H1 (cell line): ENCODE measurements around the gene FHIT. TPM values are rescaled to one million over a fixed set of nuclear protein-coding genes. Genes with fewer than 3 reads are reported as not detected.

ENCODE experiments used
- CTCF ChIA-PET: fragments of 300-600 bp; sonication (Branson Sonifier 250); formaldehyde crosslinking; loops from one replicate; lab custom pipeline; 2021; ENCODE audit not compliant: partially characterized antibody; lab: Charles Lee
- POLR2A ChIA-PET: fragments of 300-600 bp; sonication (Branson Sonifier 250); formaldehyde crosslinking; loops from one replicate; lab custom pipeline; 2021; ENCODE audit warnings: inconsistent platforms; ENCODE audit not compliant: partially characterized antibody; lab: Charles Lee
- DNase-seq, 2 experiments: peaks; one replicate each; pipeline versions ENCODE4 v3.0.0 to v3.0.0-alpha.2; 2010 to 2022; ENCODE audit warnings: low spot score in 2 of 2, low read depth in 1 of 2, mixed read lengths in 1 of 2
- FAIRE-seq: peaks from 2 replicates; lab custom pipeline; 2011; peaks lifted over from hg19 to GRCh38; lab: Jason Lieb, UNC
- H2AFZ ChIP-seq: 2 replicates; pipeline ENCODE4 v1.8.1; 2012; ENCODE audit warnings: low read length, inconsistent platforms
- H2AK5ac ChIP-seq: 2 replicates; pipeline ENCODE4 v1.6.1; 2013; ENCODE audit warnings: low read depth, low read length
- H2BK120ac ChIP-seq: replicated peaks from 2 replicates; pipeline ENCODE3; 2013; ENCODE audit warnings: low read depth, low read length, inconsistent platforms
- H2BK12ac ChIP-seq: 2 replicates; pipeline ENCODE4 v1.6.1; 2013; ENCODE audit warnings: low read depth, low read length
- H2BK15ac ChIP-seq: 2 replicates; pipeline ENCODE4 v1.6.1; 2013; ENCODE audit warnings: low read length
- H2BK20ac ChIP-seq: 2 replicates; pipeline ENCODE4 v1.6.1; 2013; ENCODE audit warnings: low read length
- H2BK5ac ChIP-seq: 2 replicates; pipeline ENCODE4 v1.6.1; 2013; ENCODE audit warnings: low read depth, low read length
- H3K14ac ChIP-seq: 2 replicates; pipeline ENCODE4 v1.6.1; 2013; ENCODE audit warnings: inconsistent platforms; ENCODE audit not compliant: insufficient read length
- H3K18ac ChIP-seq: 2 replicates; pipeline ENCODE4 v1.6.1; 2013; ENCODE audit warnings: low read length; ENCODE audit errors: extremely low read depth
- H3K23ac ChIP-seq: 2 replicates; pipeline ENCODE4 v1.6.1; 2013; ENCODE audit warnings: inconsistent platforms; ENCODE audit not compliant: insufficient read length
- H3K23me2 ChIP-seq: 2 replicates; pipeline ENCODE4 v1.6.1; 2013; ENCODE audit warnings: low read depth, low read length
- H3K27ac ChIP-seq: 2 replicates; pipeline ENCODE4 v1.6.1; 2011; ENCODE audit warnings: low read depth, low read length, inconsistent platforms
- H3K27me3 ChIP-seq, 4 experiments: replicated peaks in 1 of 4; 1 replicate in 1 of 4; 2 replicates in 3 of 4; pipeline versions ENCODE4 v1.6.1 to v1.8.1; 2011 to 2013; ENCODE audit warnings: low read length in 3 of 4, mild to moderate bottlenecking in 3 of 4, inconsistent platforms in 2 of 4, mixed read lengths in 2 of 4, moderate library complexity in 1 of 4; ENCODE audit not compliant: control insufficient read depth in 3 of 4, insufficient read depth in 3 of 4; ENCODE audit errors: extremely low read depth in 1 of 4
- H3K36me3 ChIP-seq, 4 experiments: 2 replicates each; pipeline versions ENCODE4 v1.6.1 to v1.8.1; 2011 to 2013; ENCODE audit warnings: mild to moderate bottlenecking in 4 of 4, low read length in 3 of 4, moderate library complexity in 2 of 4, control low read depth in 1 of 4, inconsistent platforms in 1 of 4; ENCODE audit not compliant: insufficient read depth in 4 of 4, control insufficient read depth in 2 of 4
- H3K4ac ChIP-seq: replicated peaks from 2 replicates; pipeline ENCODE3; 2013; ENCODE audit warnings: low read length, low read depth, mixed read lengths, inconsistent platforms; ENCODE audit not compliant: insufficient read length
- H3K4me1 ChIP-seq, 4 experiments: replicated peaks in 1 of 4; 1 replicate in 1 of 4; 2 replicates in 3 of 4; pipeline versions ENCODE4 v1.6.1 to v1.8.1; 2011 to 2013; ENCODE audit warnings: low read length in 3 of 4, inconsistent platforms in 2 of 4, mixed read lengths in 1 of 4; ENCODE audit not compliant: insufficient read depth in 4 of 4, control insufficient read depth in 3 of 4
- H3K4me2 ChIP-seq, 2 experiments: 2 replicates each; pipeline versions ENCODE4 v1.6.1 to v1.8.1; 2011 to 2013; ENCODE audit warnings: low read depth in 2 of 2, low read length in 2 of 2, control low read depth in 1 of 2, inconsistent platforms in 1 of 2, mild to moderate bottlenecking in 1 of 2; ENCODE audit not compliant: insufficient read depth in 1 of 2
- H3K4me3 ChIP-seq, 4 experiments: fragments of 200-600, 300-600 bp in 1 of 4; sonication (generic), shearing (Covaris generic), sonication (Bioruptor Twin) in 1 of 4; 2 replicates each; pipeline versions ENCODE4 v1.5.1 to v1.8.1; 2011 to 2016; ENCODE audit warnings: low read length in 4 of 4, low read depth in 3 of 4, control low read depth in 2 of 4, inconsistent platforms in 2 of 4, mild to moderate bottlenecking in 2 of 4, mixed read lengths in 1 of 4, moderate library complexity in 1 of 4; ENCODE audit not compliant: insufficient read depth in 2 of 4; ENCODE audit errors: extremely low read depth in 1 of 4
- H3K56ac ChIP-seq: replicated peaks from 2 replicates; pipeline ENCODE3; 2013; ENCODE audit warnings: low read depth, mild to moderate bottlenecking, mixed read lengths, low read length, inconsistent platforms; ENCODE audit not compliant: insufficient read length
- H3K79me1 ChIP-seq: 2 replicates; pipeline ENCODE4 v1.6.1; 2013; ENCODE audit warnings: low read depth, low read length, control low read depth
- H3K79me2 ChIP-seq, 2 experiments: 2 replicates each; pipeline versions ENCODE4 v1.6.1 to v1.8.1; 2012 to 2013; ENCODE audit warnings: low read length in 2 of 2, mild to moderate bottlenecking in 2 of 2, inconsistent platforms in 1 of 2; ENCODE audit not compliant: insufficient read depth in 2 of 2, control insufficient read depth in 1 of 2
- H3K9ac ChIP-seq, 4 experiments: replicated peaks in 1 of 4; 1 replicate in 1 of 4; 2 replicates in 3 of 4; pipeline versions ENCODE4 v1.6.1 to v1.8.1; 2011 to 2013; ENCODE audit warnings: low read depth in 3 of 4, low read length in 3 of 4, control low read depth in 2 of 4, mild to moderate bottlenecking in 2 of 4, moderate library complexity in 2 of 4, inconsistent platforms in 1 of 4; ENCODE audit errors: extremely low read depth in 1 of 4
- H3K9me3 ChIP-seq, 2 experiments: 2 replicates each; pipeline versions ENCODE4 v1.6.1 to v1.8.1; 2012 to 2013; ENCODE audit warnings: mild to moderate bottlenecking in 2 of 2, moderate library complexity in 2 of 2, control low read depth in 1 of 2, inconsistent platforms in 1 of 2, low read depth in 1 of 2, low read length in 1 of 2, mixed read lengths in 1 of 2; ENCODE audit not compliant: insufficient read depth in 2 of 2
- H4K20me1 ChIP-seq, 2 experiments: replicated peaks in 1 of 2; 2 replicates each; pipeline versions ENCODE3 to v1.8.1; 2011 to 2013; ENCODE audit warnings: inconsistent platforms in 2 of 2, low read length in 2 of 2, mild to moderate bottlenecking in 1 of 2; ENCODE audit not compliant: insufficient read depth in 2 of 2, control insufficient read depth in 1 of 2
- H4K5ac ChIP-seq: 2 replicates; pipeline ENCODE4 v1.6.1; 2013; ENCODE audit warnings: low read length, low read depth, mixed read lengths, inconsistent platforms; ENCODE audit not compliant: insufficient read length
- H4K8ac ChIP-seq: 2 replicates; pipeline ENCODE4 v1.8.0; 2013; ENCODE audit warnings: mild to moderate bottlenecking, moderate library complexity, low read length, inconsistent platforms; ENCODE audit not compliant: insufficient read depth; ENCODE audit errors: extremely low read depth
- H4K91ac ChIP-seq: replicated peaks from 2 replicates; pipeline ENCODE3; 2013; ENCODE audit warnings: low read length, mixed read lengths, inconsistent platforms; ENCODE audit not compliant: insufficient read length
- CHD1 ChIP-seq: IDR thresholded peaks from 2 replicates; pipeline ENCODE4 v1.6.1; 2012; ENCODE audit warnings: low read depth, low read length, improper control_type of control experiment
- EGR1 ChIP-seq: IDR thresholded peaks from 2 replicates; pipeline ENCODE4 v1.6.1; 2011; ENCODE audit warnings: low read depth, low read length, borderline replicate concordance
- HDAC2 ChIP-seq, 2 experiments: fragments of 300-600 bp in 1 of 2; sonication (generic) in 1 of 2; IDR thresholded peaks; 2 replicates each; pipeline ENCODE4 v1.6.1; 2011 to 2012; ENCODE audit warnings: low read depth in 2 of 2, low read length in 2 of 2, mild to moderate bottlenecking in 2 of 2, moderate library complexity in 2 of 2, borderline replicate concordance in 1 of 2, inconsistent platforms in 1 of 2
- HDAC6 ChIP-seq: IDR thresholded peaks from one replicate; pipeline ENCODE4 v1.7.1; 2012; ENCODE audit warnings: low read depth, mild to moderate bottlenecking, inconsistent platforms, low read length, moderate library complexity
- KDM1A ChIP-seq: fragments of 200-600, 300-600 bp; sonication (generic); IDR thresholded peaks from 2 replicates; pipeline ENCODE4 v1.7.1; 2016; ENCODE audit warnings: mild to moderate bottlenecking, low read length, borderline replicate concordance
- NANOG ChIP-seq: IDR thresholded peaks from 2 replicates; pipeline ENCODE4 v1.6.1; 2011; ENCODE audit warnings: low read length, low read depth, mild to moderate bottlenecking, inconsistent platforms; ENCODE audit not compliant: insufficient read depth, poor library complexity, severe bottlenecking
- NRF1 ChIP-seq: IDR thresholded peaks from 2 replicates; pipeline ENCODE4 v1.6.1; 2011; ENCODE audit warnings: mild to moderate bottlenecking, low read depth, low read length, improper control_type of control experiment
- POU5F1 ChIP-seq: IDR thresholded peaks from 2 replicates; pipeline ENCODE4 v1.6.1; 2011; ENCODE audit warnings: low read depth, mild to moderate bottlenecking, low read length, moderate library complexity
- SIRT6 ChIP-seq: IDR thresholded peaks from one replicate; pipeline ENCODE4 v1.7.1; 2012; ENCODE audit warnings: low read length, inconsistent platforms
- SP1 ChIP-seq: IDR thresholded peaks from 2 replicates; pipeline ENCODE4 v1.6.1; 2011; ENCODE audit warnings: low read depth, low read length
- SUZ12 ChIP-seq: fragments of 200-600 bp; sonication (generic); IDR thresholded peaks from 2 replicates; pipeline ENCODE4 v1.6.1; 2012; ENCODE audit warnings: mild to moderate bottlenecking, inconsistent platforms, low read length, moderate library complexity, mixed read lengths
- TAF7 ChIP-seq: optimal IDR thresholded peaks from 2 replicates; pipeline ENCODE3; 2011; ENCODE audit warnings: low read depth, mild to moderate bottlenecking, inconsistent platforms, low read length, moderate library complexity, borderline replicate concordance
- TBP ChIP-seq: IDR thresholded peaks from 2 replicates; pipeline ENCODE4 v1.6.1; 2011; ENCODE audit warnings: low read depth, low read length, improper control_type of control experiment
- WGBS, 2 experiments: shearing (Covaris generic) in 1 of 2; methylation state at CpG; one replicate each; pipeline versions ENCODE4 v1.1.6 to v1.1.7; 2013 to 2015; ENCODE audit warnings: low lambda C conversion rate in 2 of 2, mixed read lengths in 2 of 2, inconsistent platforms in 1 of 2, low coverage in 1 of 2, missing lambda C conversion rate in 1 of 2; ENCODE audit not compliant: insufficient replicate concordance in 2 of 2, insufficient coverage in 1 of 2, insufficient read length in 1 of 2; ENCODE audit errors: extremely low coverage in 1 of 2, missing lambda C conversion rate in 1 of 2; 5-methylcytosine and 5-hydroxymethylcytosine counted together
- polyA plus RNA-seq, 7 experiments: library from polyadenylated mRNA; depleted of rRNA in 3 of 7; stranded (reverse) in 5 of 7; unstranded in 2 of 7; fragments of >200 nt in 5 of 7; fragments of 200-250 nt in 2 of 7; gene quantifications; 1 replicate in 5 of 7; 2 replicates in 1 of 7; 4 replicates in 1 of 7; pipeline versions ENCODE4 v1.2.1 to v1.2.3, GENCODE V29; 2011 to 2013; ENCODE audit warnings: missing spikeins in 2 of 7, mixed read lengths in 2 of 7
- total RNA-seq: library from RNA; stranded (reverse); fragmentation: NEBNext Ultra II Directional; extraction: Animal tissue kit (Norgen Biotek cat#: 25700); gene quantifications from 2 replicates; pipeline ENCODE4 v1.2.1, GENCODE V29; 2021

The FHIT gene
- total and polyA plus RNA-seq, 2 of the 8 experiments (the other 6 are each of a cell fraction or from before 2014, with no cell fraction given) = 1.2 to 3.2 TPM

DNA sequence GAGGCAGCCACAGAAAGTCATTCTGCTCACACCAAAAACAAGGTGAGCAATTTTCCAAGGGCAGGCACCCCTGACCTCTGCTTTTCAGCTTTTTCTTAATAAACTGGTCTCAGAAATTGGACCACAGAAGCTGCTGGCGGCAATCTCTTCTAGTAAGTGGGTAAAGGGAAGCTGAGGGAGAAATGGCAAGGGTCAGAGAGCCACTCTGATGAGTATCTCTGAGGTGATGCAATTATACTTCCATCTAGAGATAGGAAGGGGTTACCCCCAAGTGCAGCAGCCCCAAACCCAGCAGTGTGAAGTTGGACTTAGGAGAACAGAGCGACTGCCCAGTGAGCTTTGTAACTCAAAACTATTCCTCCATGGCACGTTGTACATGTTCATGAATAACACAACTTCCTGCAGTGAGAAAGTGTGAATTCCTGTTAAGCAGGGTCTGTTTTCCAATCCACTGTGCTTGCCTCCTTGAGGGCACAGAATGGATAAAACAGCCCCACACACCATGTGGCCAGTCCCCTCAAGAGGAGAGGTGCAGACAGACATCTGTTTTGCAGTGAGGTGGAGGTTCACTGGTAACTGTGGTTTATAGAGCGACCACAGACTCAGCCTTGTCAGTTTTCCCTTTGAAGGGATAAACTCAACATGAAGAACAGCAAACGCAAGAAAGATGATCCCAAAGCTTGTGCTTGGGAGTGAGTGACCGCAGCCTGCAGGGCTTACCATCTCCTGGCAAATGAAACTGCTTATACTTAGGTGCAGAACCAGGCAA lies 1518.0 kb downstream of the FHIT start:
- H4K8ac ChIP-seq = no peak overlapping the region
- no peak overlapping the region for H2BK5ac ChIP-seq
- POLR2A ChIA-PET = no interaction called here
- no peak overlapping the region for H3K4me2 ChIP-seq
- no peak overlapping the region for H2AK5ac ChIP-seq
- H4K91ac ChIP-seq = no peak overlapping the region
- no peak overlapping the region for H3K4me3 ChIP-seq
- 92% methylated on average over 6 of the region's 6 CpGs; no CpG with 5 or more reads in 1 of the 2 experiments for WGBS, 2 experiments
- no peak for DNase-seq
- CTCF ChIA-PET = interaction anchor here (0.8 to 1.7 kb wide), 3 partner anchors 158 to 407 kb away, joined by 3 to 5 read pairs (median 3); no protein-coding TSS in a partner anchor
- H3K27me3 ChIP-seq = no peaks in the 10 kb centered on the region
- no peak overlapping the region for H3K9ac ChIP-seq
- H3K27ac ChIP-seq = no peak overlapping the region
- no peak overlapping the region for H4K5ac ChIP-seq
- no peak overlapping the region for H3K56ac ChIP-seq
- H3K36me3 ChIP-seq = no peaks in the 10 kb centered on the region
- H3K79me2 ChIP-seq = no peaks in the 10 kb centered on the region
- no peaks in the 10 kb centered on the region for H3K9me3 ChIP-seq
- H3K79me1 ChIP-seq = no peaks in the 10 kb centered on the region
- no peak overlapping the region for H3K14ac ChIP-seq
- 0 out of 2 replicates have a peak overlapping the region, but pooled peaks have one; percentile 50 for H2AFZ ChIP-seq
- H3K23ac ChIP-seq = no peak overlapping the region
- no peak overlapping the region for H2BK12ac ChIP-seq
- peaks cover 0 to 5% (median 0%) of the 10 kb centered on the region in 4 experiments; a peak in 1 of 7 replicates for H3K4me1 ChIP-seq
- no peaks in the 10 kb centered on the region for H3K23me2 ChIP-seq
- H2BK15ac ChIP-seq = no peak overlapping the region
- no peak overlapping the region for H3K4ac ChIP-seq
- FAIRE-seq = no peak
- no peaks in the 10 kb centered on the region for H4K20me1 ChIP-seq
- no peak overlapping the region for H2BK120ac ChIP-seq
- no peak overlapping the region for H2BK20ac ChIP-seq
- no peak overlapping the region for H3K18ac ChIP-seq
- TF ChIP-seq HDAC6 (no peak), TAF7 (no peak), POU5F1 (no peak), HDAC2 (IDR thresholded peaks at IDR 0.05; ENCODE audit: borderline replicate concordance in 1 of 2, low read depth in 2 of 2, low read length in 2 of 2) (no peak), TBP (no peak), NRF1 (no peak), KDM1A (no peak), NANOG (no peak), SIRT6 (no peak), SP1 (no peak), EGR1 (no peak), SUZ12 (no peak), CHD1 (no peak)
